CD14-positive monocyte (primary cell): ENCODE results near the gene CXCL11. TPM values are rescaled to one million over a fixed set of nuclear protein-coding genes. Genes with fewer than 3 reads are reported as not detected.

Experiments used
- DNase-seq, 3 donors: peaks; one replicate each; pipeline ENCODE4 v3.0.0-alpha.2; 2011 to 2022
- H2AFZ ChIP-seq: 2 replicates; pipeline ENCODE4 v1.6.0; 2012; ENCODE audit warnings: mild to moderate bottlenecking, low read depth, low read length, inconsistent platforms; ENCODE audit not compliant: insufficient read depth, poor library complexity, severe bottlenecking
- H3K27ac ChIP-seq, 2 donors: 1 replicate in 1 of 2; 2 replicates in 1 of 2; pipeline ENCODE4 v1.5.1; 2012 to 2013; ENCODE audit warnings: low read length in 2 of 2, control low read depth in 1 of 2, inconsistent platforms in 1 of 2, low read depth in 1 of 2, mild to moderate bottlenecking in 1 of 2
- H3K27me3 ChIP-seq, 2 donors: one replicate each; pipeline versions ENCODE4 v1.6.0 to v1.6.1; 2011 to 2013; ENCODE audit warnings: low read length in 2 of 2; ENCODE audit not compliant: control insufficient read depth in 2 of 2, insufficient read depth in 2 of 2
- H3K36me3 ChIP-seq, 2 donors: replicated peaks in 1 of 2; 1 replicate in 1 of 2; 2 replicates in 1 of 2; pipeline versions ENCODE4 v1.5.1 to v1.6.1; 2012 to 2013; ENCODE audit warnings: low read length in 2 of 2, control low read depth in 1 of 2, inconsistent platforms in 1 of 2, mild to moderate bottlenecking in 1 of 2; ENCODE audit not compliant: insufficient read depth in 2 of 2, control insufficient read depth in 1 of 2
- H3K4me1 ChIP-seq, 2 donors: 1 replicate in 1 of 2; 2 replicates in 1 of 2; pipeline versions ENCODE4 v1.5.1 to v1.6.1; 2012 to 2013; ENCODE audit warnings: low read length in 2 of 2, control low read depth in 1 of 2, inconsistent platforms in 1 of 2, mild to moderate bottlenecking in 1 of 2, moderate library complexity in 1 of 2; ENCODE audit not compliant: insufficient read depth in 2 of 2, control insufficient read depth in 1 of 2
- H3K4me2 ChIP-seq: replicated peaks from 2 replicates; pipeline ENCODE3; 2012; ENCODE audit warnings: low read length, moderate library complexity, mild to moderate bottlenecking; ENCODE audit not compliant: poor library complexity, severe bottlenecking; ENCODE audit errors: extremely low read depth
- H3K4me3 ChIP-seq, 3 experiments: fragments of 200-600 bp in 1 of 3; sonication (generic) in 1 of 3; replicated peaks in 1 of 3; 1 replicate in 2 of 3; 2 replicates in 1 of 3; pipeline ENCODE4 v1.5.1; 2011 to 2013; ENCODE audit warnings: low read length in 3 of 3, mild to moderate bottlenecking in 3 of 3, control low read depth in 2 of 3, low read depth in 2 of 3, inconsistent platforms in 1 of 3, moderate library complexity in 1 of 3
- H3K79me2 ChIP-seq: 2 replicates; pipeline ENCODE4 v1.6.0; 2012; ENCODE audit warnings: mild to moderate bottlenecking, control low read depth, inconsistent platforms, low read length, moderate library complexity; ENCODE audit not compliant: insufficient read depth
- H3K9ac ChIP-seq: 2 replicates; pipeline ENCODE4 v1.6.0; 2017; ENCODE audit warnings: low read length, mild to moderate bottlenecking; ENCODE audit not compliant: insufficient read depth, poor library complexity, severe bottlenecking
- H3K9me3 ChIP-seq, 2 donors: replicated peaks in 1 of 2; 1 replicate in 1 of 2; 2 replicates in 1 of 2; pipeline versions ENCODE4 v1.5.1 to v1.6.1; 2012 to 2013; ENCODE audit warnings: low read length in 2 of 2, control low read depth in 1 of 2; ENCODE audit not compliant: control insufficient read depth in 1 of 2, insufficient read depth in 1 of 2
- H4K20me1 ChIP-seq: 2 replicates; pipeline ENCODE4 v1.6.0; 2012; ENCODE audit warnings: mild to moderate bottlenecking, low read length, control low read depth, moderate library complexity; ENCODE audit not compliant: insufficient read depth
- H3K27ac Mint-ChIP-seq, 7 donors: one replicate each; pipeline ENCODE4 v1.8.0; 2020; ENCODE audit warnings: mild to moderate bottlenecking in 7 of 7, mixed read lengths in 7 of 7, moderate library complexity in 6 of 7, inconsistent platforms in 2 of 7
- H3K27me3 Mint-ChIP-seq, 3 donors: one replicate each; pipeline ENCODE4 v1.8.0; 2021 to 2022; ENCODE audit warnings: low read depth in 3 of 3, mild to moderate bottlenecking in 3 of 3, mixed read lengths in 3 of 3, moderate library complexity in 3 of 3, inconsistent platforms in 1 of 3
- H3K36me3 Mint-ChIP-seq, 2 donors: one replicate each; pipeline ENCODE4 v1.8.0; 2020; ENCODE audit warnings: mixed read lengths in 2 of 2, inconsistent platforms in 1 of 2, mild to moderate bottlenecking in 1 of 2
- H3K4me1 Mint-ChIP-seq: one replicate; pipeline ENCODE4 v1.8.0; 2020; ENCODE audit warnings: mild to moderate bottlenecking, mixed read lengths
- H3K4me3 Mint-ChIP-seq, 2 donors: one replicate each; pipeline ENCODE4 v1.8.0; 2020; ENCODE audit warnings: mild to moderate bottlenecking in 2 of 2, mixed read lengths in 2 of 2, moderate library complexity in 1 of 2
- H3K9me3 Mint-ChIP-seq, 7 donors: one replicate each; pipeline ENCODE4 v1.8.0; 2020 to 2022; ENCODE audit warnings: mixed read lengths in 7 of 7, mild to moderate bottlenecking in 6 of 7, moderate library complexity in 6 of 7, inconsistent platforms in 2 of 7
- CTCF ChIP-seq: fragments of 200-600 bp; IDR thresholded peaks from one replicate; pipeline ENCODE4 v1.8.0; 2022; ENCODE audit warnings: antibody characterized with exemption, mild to moderate bottlenecking
- WGBS: methylation state at CpG from one replicate; pipeline ENCODE4 v1.1.5; 2013; ENCODE audit warnings: missing lambda C conversion rate; ENCODE audit not compliant: insufficient coverage; 5-methylcytosine and 5-hydroxymethylcytosine counted together
- intact Hi-C, 2 donors: fragments of 100-400 bp; cut with micrococcal nuclease; formaldehyde crosslinking; loops; one replicate each; pipeline versions ENCODE4 v1.15.0 to v1.15.1; 2023
- polyA plus RNA-seq, 3 donors: library from polyadenylated mRNA; depleted of rRNA in 1 of 3; unstranded in 2 of 3; stranded (reverse) in 1 of 3; fragments of 300-500 nt in 2 of 3; fragments of >200 nt in 1 of 3; fragmentation: Illumina TruSeq in 2 of 3; gene quantifications; 1 replicate in 2 of 3; 2 replicates in 1 of 3; pipeline ENCODE4 v1.2.3, GENCODE V29; 2012 to 2021

CXCL11 gene
- polyA plus RNA-seq, 3 donors = 0.15 to 0.36 (median 0.25) TPM

- H3K4me1 Mint-ChIP-seq = peaks cover 58% of the 10 kb centered on the region
- H3K27ac Mint-ChIP-seq = no peak overlapping the region
- Histone ChIP-seq H3K4me2 (no peak overlapping the region), H3K36me3 (no peaks in the 10 kb centered on the region), H3K27ac (no peak overlapping the region), H3K4me3 (no peak overlapping the region), H3K4me1 (peaks cover 31 to 43% of the 10 kb centered on the region in 2 donors), H3K79me2 (no peaks in the 10 kb centered on the region), H3K9ac (no peak overlapping the region), H4K20me1 (no peaks in the 10 kb centered on the region), H3K9me3 (no peaks in the 10 kb centered on the region), H2AFZ (no peak overlapping the region), H3K27me3 (no peaks in the 10 kb centered on the region)
- no peaks in the 10 kb centered on the region for H3K9me3 Mint-ChIP-seq
- no peak for TF ChIP-seq CTCF
- intact Hi-C loops = no loop called here
- H3K36me3 Mint-ChIP-seq = no peaks in the 10 kb centered on the region
- peaks cover 0 to 2% (median 0%) of the 10 kb centered on the region in 3 donors for H3K27me3 Mint-ChIP-seq
- no peak for DNase-seq
- H3K4me3 Mint-ChIP-seq = no peak overlapping the region
These were observed 22.4 kb upstream of the CXCL11 start for GRCh38 chr4:76058302-76058701.

GRCh38 chr4:76055421-76055820 is 19.6 kb upstream of the CXCL11 start:
- no peaks in the 10 kb centered on the region for H4K20me1 ChIP-seq
- no peaks in the 10 kb centered on the region for H3K79me2 ChIP-seq
- intact Hi-C loops = no loop called here
- H3K9ac ChIP-seq = no peak overlapping the region
- peaks cover 0 to 2% (median 1%) of the 10 kb centered on the region in 3 donors for H3K27me3 Mint-ChIP-seq
- DNase-seq = no peak
- H3K4me1 Mint-ChIP-seq = peaks cover 48% of the 10 kb centered on the region
- no peak overlapping the region for H3K4me3 Mint-ChIP-seq
- H3K27ac ChIP-seq = no peak overlapping the region
- TF ChIP-seq CTCF = no peak
- H3K9me3 Mint-ChIP-seq = no peaks in the 10 kb centered on the region
- H3K27me3 ChIP-seq = no peaks in the 10 kb centered on the region
- H3K36me3 ChIP-seq = no peaks in the 10 kb centered on the region
- H3K27ac Mint-ChIP-seq = no peak overlapping the region
- H3K36me3 Mint-ChIP-seq = no peaks in the 10 kb centered on the region
- H2AFZ ChIP-seq = no peak overlapping the region
- 100% methylated on average over 1 of the region's 2 CpGs for WGBS
- H3K4me3 ChIP-seq = no peak overlapping the region
- H3K4me2 ChIP-seq = no peak overlapping the region
- H3K9me3 ChIP-seq = no peaks in the 10 kb centered on the region
- H3K4me1 ChIP-seq = peaks cover 22 to 29% of the 10 kb centered on the region in 2 donors
